SU-DHL-6 (cell line): Measurements from ENCODE around the gene CCDC180.

Experiments used
- EZH2phosphoT487 ChIP-seq: fragments of 200-600 bp; sonication (generic), shearing (Covaris generic); conservative IDR thresholded peaks from 2 replicates; pipeline ENCODE4 v1.6.1; 2018; ENCODE audit warnings: mild to moderate bottlenecking, antibody characterized with exemption, low read length, moderate library complexity, mixed read lengths
- TF ChIP-seq, protein P1 (sequence below): fragments of 200-600 bp; sonication (generic); IDR thresholded peaks from one replicate; pipeline ENCODE4 v1.5.1; 2017; ENCODE audit warnings: antibody characterized with exemption, mild to moderate bottlenecking, low read length, moderate library complexity; ENCODE audit not compliant: insufficient read depth, poor library complexity, severe bottlenecking

DNA sequence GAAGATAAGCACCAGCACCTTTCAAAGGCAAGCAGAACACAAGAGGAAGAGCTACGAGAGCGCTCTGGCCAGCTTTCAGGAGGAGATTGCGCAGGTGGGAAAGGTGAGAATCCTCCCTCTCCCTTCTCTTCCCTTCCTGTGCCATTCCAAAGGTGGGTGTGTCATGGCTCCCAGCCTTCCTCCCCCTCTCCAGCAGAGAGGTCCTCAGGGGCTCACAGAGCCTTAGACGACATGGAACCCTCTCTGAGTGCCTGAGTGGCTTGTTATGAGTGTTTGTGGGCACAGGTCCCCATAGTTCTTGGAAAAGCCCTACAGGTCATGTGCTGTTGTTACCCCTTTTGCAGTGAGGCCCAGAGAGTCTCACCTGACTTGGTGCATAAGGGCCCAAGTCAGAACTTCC is 5.8 kb downstream of the CCDC180 start:
- TF ChIP-seq, protein P1, sequence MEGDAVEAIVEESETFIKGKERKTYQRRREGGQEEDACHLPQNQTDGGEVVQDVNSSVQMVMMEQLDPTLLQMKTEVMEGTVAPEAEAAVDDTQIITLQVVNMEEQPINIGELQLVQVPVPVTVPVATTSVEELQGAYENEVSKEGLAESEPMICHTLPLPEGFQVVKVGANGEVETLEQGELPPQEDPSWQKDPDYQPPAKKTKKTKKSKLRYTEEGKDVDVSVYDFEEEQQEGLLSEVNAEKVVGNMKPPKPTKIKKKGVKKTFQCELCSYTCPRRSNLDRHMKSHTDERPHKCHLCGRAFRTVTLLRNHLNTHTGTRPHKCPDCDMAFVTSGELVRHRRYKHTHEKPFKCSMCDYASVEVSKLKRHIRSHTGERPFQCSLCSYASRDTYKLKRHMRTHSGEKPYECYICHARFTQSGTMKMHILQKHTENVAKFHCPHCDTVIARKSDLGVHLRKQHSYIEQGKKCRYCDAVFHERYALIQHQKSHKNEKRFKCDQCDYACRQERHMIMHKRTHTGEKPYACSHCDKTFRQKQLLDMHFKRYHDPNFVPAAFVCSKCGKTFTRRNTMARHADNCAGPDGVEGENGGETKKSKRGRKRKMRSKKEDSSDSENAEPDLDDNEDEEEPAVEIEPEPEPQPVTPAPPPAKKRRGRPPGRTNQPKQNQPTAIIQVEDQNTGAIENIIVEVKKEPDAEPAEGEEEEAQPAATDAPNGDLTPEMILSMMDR = no peak
- no peak for TF ChIP-seq EZH2phosphoT487
